Stomach (tissue), 4 donors: ENCODE measurements around the gene SHANK3.

Source experiments
- EP300 ChIP-seq: sonication (generic); formaldehyde crosslinking; IDR thresholded peaks from one replicate; pipeline ENCODE4 v1.6.1; 2017; ENCODE audit warnings: antibody characterized with exemption
- POLR2A ChIP-seq, 4 donors: fragments of 450-650 bp; IDR thresholded peaks; one replicate each; pipeline ENCODE4 v1.6.1; 2016; ENCODE audit warnings: antibody characterized with exemption in 4 of 4, control low read depth in 2 of 4, mild to moderate bottlenecking in 1 of 4, moderate library complexity in 1 of 4
- POLR2AphosphoS5 ChIP-seq, 3 donors: sonication (generic); formaldehyde crosslinking; IDR thresholded peaks; one replicate each; pipeline ENCODE4 v1.6.1; 2016; ENCODE audit warnings: antibody characterized with exemption in 3 of 3
- TF ChIP-seq, protein P1 (sequence below), 7 experiments: fragments of 450-650 bp in 4 of 7; fragments of 200-600 bp in 3 of 7; sonication (generic) in 3 of 7; IDR thresholded peaks; one replicate each; pipeline ENCODE4 v1.5.1; 2016 to 2019; ENCODE audit warnings: antibody characterized with exemption in 7 of 7, control low read depth in 2 of 7, mild to moderate bottlenecking in 1 of 7

- TF ChIP-seq, protein P1, sequence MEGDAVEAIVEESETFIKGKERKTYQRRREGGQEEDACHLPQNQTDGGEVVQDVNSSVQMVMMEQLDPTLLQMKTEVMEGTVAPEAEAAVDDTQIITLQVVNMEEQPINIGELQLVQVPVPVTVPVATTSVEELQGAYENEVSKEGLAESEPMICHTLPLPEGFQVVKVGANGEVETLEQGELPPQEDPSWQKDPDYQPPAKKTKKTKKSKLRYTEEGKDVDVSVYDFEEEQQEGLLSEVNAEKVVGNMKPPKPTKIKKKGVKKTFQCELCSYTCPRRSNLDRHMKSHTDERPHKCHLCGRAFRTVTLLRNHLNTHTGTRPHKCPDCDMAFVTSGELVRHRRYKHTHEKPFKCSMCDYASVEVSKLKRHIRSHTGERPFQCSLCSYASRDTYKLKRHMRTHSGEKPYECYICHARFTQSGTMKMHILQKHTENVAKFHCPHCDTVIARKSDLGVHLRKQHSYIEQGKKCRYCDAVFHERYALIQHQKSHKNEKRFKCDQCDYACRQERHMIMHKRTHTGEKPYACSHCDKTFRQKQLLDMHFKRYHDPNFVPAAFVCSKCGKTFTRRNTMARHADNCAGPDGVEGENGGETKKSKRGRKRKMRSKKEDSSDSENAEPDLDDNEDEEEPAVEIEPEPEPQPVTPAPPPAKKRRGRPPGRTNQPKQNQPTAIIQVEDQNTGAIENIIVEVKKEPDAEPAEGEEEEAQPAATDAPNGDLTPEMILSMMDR (IDR thresholded peaks at IDR 0.05), result no peak
- TF ChIP-seq POLR2A (IDR thresholded peaks at IDR 0.05) (no peak), POLR2AphosphoS5 (IDR thresholded peaks at IDR 0.05) (no peak), EP300 (no peak)
These were observed 33.3 kb downstream of the SHANK3 start for GRCh38 chr22:50705851-50706351.
